ENCODE measurements around the gene PHLDA3. TPM values are rescaled to one million over a fixed set of nuclear protein-coding genes. Genes with fewer than 3 reads are reported as not detected.

Gene PHLDA3
- total and polyA plus RNA-seq, 2 of the 13 experiments (the other 11 are each of a cell fraction or from before 2014, with no cell fraction given), result 16.7 to 33.6 TPM

GRCh38 chr1:201493757-201494617 lies 25.0 kb upstream of the PHLDA3 start (continued):
- no peak for TF ChIP-seq ZBTB38 (CRISPR knock-in tag; IDR thresholded peaks at IDR 0.05)
- TF ChIP-seq PAXIP1 (CRISPR knock-in tag; conservative IDR thresholded peaks at IDR 0.05), result peak; percentile 68
- TF ChIP-seq ZNF253 (CRISPR knock-in tag; IDR thresholded peaks at IDR 0.05; ENCODE audit: borderline replicate concordance), result no peak
- TF ChIP-seq YEATS2 (CRISPR knock-in tag; IDR thresholded peaks at IDR 0.05; ENCODE audit: borderline replicate concordance), result no peak
- peak; percentile 85 for TF ChIP-seq MEIS2 (CRISPR knock-in tag; IDR thresholded peaks at IDR 0.05)
- TF ChIP-seq MLXIP (CRISPR knock-in tag; IDR thresholded peaks at IDR 0.05; ENCODE audit: borderline replicate concordance), result no peak
- TF ChIP-seq ZNF839 (CRISPR knock-in tag; IDR thresholded peaks at IDR 0.05; ENCODE audit: borderline replicate concordance), result no peak
- TF ChIP-seq YEATS4 (CRISPR knock-in tag; IDR thresholded peaks at IDR 0.05; ENCODE audit: borderline replicate concordance), result no peak
- no peak for TF ChIP-seq GRHL1 (CRISPR knock-in tag; conservative IDR thresholded peaks at IDR 0.05)
- no peak for TF ChIP-seq ZNF609 (CRISPR knock-in tag; IDR thresholded peaks at IDR 0.05; ENCODE audit: borderline replicate concordance)
- TF ChIP-seq ZNF234 (CRISPR knock-in tag; conservative IDR thresholded peaks at IDR 0.05), result no peak
- no peak for TF ChIP-seq YY1 (IDR thresholded peaks at IDR 0.05; ENCODE audit: insufficient read depth, insufficient replicate concordance, low read depth, low read length)
- TF ChIP-seq ZNF672 (CRISPR knock-in tag; IDR thresholded peaks at IDR 0.05), result no peak
- no peak for TF ChIP-seq SP4 (CRISPR knock-in tag; IDR thresholded peaks at IDR 0.05)
